Glomerular visceral epithelial cell (primary cell): Measurements from ENCODE around the gene IL1RAP.
"Not testable (repeated sequence)": the region's sequence is repeated elsewhere in the genome, so short reads cannot be mapped to it uniquely, and the experiment has no call there.

ENCODE experiments used
- DNase-seq: peaks from one replicate; pipeline ENCODE4 v3.0.0-alpha.2; 2016; ENCODE audit errors: extremely low spot score

The IL1RAP gene

DNA sequence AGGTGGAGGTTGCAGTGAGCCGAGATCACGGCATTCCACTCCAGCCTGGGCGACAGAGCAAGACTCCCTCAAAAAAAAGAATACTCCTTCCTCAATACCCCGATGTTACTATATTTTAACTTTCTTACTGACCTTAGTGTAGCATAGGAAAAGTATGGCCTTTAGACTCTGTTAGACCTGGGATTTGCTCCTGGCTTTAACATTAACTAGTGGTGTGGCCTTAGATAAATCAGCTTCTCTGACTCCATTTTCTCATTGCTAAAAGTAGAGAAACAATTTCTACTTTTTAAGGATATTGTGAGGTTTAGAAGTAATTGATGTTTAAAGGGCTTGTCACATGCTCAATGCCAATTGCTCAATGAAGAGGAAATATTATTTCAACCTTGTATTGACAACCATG, 7.6 kb upstream of the IL1RAP start:
- DNase-seq = no peak

DNA sequence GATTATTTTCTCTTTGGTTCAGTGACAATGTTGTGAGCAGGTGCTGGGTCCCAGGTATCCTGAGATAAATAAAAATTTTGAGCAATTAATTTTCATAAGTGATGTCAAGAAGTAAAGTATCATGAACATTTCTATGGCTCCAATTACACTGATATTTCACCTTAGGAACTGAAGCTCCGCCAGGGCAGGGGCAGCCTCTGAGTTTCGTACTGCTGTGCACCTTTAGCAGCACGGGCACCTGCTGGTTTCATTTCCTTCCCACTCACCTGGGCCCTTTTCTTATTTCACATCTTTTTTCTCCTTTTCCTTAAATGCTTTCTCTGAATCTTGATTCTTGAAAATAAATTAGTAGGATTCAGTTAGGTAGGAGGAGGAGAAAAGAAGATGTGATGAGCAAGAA, 1.2 kb upstream of the IL1RAP start:
- DNase-seq = no peak

DNA sequence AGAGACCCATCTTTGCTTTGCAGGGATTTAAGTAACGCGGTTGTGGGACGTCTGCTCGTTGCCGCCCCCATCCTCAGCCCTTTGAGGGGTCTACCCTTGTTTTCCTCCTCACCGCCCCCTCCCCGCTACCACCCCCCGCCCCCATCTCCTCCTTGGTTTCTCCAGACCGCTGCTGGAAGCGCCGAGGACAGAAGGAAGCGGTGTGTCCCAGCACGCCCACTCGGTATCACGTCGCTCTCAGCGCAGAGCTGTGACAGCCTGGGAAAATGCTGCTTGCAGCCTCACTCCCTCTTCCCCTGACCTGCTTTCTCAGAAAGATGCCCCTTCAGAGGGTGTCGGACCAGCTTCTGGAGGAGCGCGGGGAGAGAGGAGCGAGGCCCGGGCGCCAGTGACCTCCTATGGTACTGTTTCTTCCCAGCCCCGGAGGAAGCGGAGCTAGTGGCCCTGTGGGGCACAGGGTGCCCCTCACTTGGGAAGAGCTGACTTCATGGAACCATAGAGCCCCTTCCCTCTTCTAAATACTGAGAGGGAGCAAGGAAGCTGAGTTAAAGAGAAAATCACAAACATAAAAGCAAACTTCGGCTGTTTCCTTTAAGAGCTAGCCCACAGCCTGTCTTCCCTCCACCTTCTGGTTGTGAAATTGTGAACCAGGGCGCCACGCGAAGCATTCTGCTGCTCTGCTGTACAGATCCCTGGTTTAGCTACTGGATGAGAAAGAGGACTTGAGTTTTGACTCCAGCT, 698 bp downstream of the IL1RAP start:
- peak; percentile 32 for DNase-seq

DNA sequence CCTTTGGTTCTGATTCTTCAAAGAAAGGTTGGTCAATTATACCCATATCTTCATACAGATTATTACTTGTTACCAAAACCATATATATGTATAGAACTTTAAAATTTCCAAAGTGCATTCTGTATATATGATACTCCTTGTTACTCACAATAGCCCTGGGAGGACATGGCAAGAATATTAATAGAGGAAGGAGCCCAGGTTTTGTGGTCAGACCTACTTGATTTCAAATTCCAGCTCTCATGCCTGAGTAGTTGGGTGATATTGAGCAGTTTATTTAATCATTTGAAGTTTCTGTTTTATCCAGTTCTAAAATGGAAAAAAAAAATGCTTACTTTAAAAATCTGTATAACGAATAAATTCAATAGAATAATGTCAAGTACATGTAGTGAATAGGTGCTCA, 2.5 kb downstream of the IL1RAP start:
- peak; percentile 27 for DNase-seq

DNA sequence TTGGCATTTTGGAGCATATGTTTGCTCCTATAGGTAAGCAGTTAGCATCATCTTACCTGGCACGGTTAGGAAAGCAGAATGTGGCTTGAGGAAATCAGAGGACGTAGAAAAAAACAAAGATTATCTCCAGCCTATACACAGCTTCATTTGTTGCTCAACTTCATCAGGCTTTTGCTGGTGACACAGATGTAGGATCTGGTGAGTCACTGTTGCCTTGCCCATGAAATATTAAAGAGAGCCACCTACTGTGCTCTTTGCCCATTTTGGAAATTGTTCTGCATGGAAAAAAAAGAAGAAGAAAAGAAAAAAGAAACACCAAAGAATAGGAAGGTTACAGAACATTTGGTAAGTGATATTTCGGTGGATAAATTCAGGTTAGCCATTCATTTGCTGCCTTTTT, 3.8 kb downstream of the IL1RAP start:
- DNase-seq = peak; percentile 9

DNA sequence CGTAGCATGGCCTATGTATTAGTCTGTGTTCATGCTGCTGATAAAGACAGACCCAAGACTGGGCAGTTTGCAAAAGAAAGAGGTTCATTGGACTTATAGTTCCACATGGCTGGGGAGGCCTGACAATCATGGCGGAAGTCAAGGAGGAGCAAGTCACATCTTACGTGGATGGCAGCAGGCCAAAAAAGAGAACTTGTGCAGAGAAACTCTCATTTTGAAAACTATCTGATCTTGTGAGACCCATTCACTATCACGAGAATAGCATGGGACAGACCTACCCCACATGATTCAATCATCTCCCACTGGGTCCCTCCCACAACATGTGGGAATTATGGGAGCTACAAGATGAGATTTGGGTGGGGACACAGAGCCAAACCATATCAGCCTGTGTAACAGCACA, 4.6 kb downstream of the IL1RAP start:
- not testable (repeated sequence) for DNase-seq

DNA sequence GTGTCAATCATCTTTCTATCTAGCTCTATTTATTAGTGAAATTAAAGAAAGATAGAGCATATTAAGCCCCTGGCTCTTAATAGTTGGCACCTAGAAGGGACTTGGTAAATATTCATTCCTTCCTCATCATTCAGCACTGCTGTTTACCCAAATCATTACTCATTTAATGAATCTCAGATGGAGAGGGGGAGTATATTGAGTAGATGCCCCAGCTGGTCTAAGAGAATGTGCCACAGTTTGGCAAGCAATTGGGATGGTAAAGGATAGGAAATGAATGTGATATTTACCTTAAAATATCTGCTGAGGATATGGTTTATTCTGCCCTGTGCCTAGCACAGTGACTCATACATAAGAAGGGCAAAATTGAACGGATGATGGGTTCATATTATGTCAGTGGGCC, 6.0 kb downstream of the IL1RAP start:
- DNase-seq = no peak

DNA sequence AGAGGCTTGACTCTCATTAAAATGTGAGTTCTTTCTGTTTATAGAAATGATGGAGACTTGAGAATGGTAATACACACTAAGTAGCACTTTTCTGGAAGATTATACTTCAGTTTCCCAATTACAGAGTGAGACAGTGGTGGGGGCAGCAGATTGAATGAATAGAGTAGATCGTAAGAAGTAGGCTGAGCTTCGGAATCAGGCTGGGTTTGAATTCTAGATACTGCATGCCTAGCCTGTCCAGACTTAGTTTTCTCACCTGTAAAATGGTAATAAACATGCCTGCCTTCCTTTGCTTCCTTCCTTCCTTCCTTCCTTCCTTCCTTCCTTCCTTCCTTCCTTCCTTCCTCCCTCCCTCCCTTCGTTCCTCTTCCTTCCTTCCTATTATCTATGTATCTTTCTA, 8.1 kb downstream of the IL1RAP start:
- DNase-seq = no peak

DNA sequence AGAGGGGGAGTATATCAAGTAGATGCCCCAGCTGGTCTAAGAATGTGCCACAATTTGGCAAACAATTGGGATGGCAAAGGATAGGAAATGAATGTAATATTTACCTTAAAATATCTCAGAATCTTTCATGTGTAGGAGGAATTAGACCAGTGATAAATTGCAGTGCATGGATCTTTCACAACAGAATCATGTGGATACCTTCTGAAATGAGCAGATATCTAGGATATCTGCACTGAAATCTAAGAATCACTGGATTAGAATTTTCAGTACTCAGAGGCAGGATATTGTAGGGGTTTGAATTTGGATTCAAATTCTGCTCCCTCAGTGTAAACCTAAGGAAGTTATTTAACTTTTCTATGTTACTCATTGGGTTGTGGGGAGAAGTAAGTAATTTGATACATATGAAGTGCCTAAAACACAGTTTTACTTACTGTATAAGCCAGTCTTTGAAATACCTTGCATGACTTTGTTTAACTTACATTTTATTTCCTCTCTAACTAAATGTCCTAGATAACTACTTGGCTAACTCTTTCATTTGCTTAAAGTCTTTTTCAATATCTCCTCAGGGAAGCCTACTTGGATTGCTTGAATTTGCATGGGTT, 8.8 kb downstream of the IL1RAP start:
- DNase-seq = no peak

DNA sequence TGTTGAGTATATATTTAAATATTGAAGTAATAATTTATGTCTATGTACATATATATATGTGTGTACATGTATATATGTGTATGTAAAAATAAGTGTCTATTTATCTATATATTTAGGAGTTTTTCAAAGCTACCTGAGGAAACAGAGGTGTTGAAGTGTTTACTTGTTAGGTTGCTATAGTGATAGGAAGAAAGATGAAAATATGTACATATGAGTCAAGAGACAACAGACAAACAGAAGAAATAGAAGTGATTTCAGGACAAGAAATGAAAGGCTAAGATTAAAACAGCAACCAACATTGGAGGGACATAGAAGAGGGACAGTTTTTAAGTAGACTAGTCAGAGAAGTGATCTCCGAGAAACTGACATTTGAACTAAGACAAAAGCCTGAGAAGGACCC, 11.1 kb downstream of the IL1RAP start:
- no peak for DNase-seq

DNA sequence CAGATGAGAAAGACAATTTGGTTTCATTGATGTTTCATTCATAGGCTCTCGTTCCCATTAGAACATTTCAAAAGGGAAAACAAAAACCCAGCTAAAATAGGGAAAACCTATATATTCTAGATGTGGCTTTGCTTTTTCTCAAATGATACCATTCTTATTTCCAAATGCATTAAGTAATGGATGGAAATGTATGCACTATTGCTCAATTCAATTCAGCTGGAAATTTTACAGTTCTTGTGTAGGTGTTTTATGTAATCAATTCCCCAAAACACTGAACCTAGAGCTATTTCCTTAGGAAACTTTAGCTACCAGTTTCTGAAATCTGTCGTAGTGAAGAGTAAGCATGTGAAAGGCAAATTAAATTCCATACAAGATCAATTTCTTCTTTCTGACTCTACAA, 11.7 kb downstream of the IL1RAP start:
- DNase-seq = no peak

DNA sequence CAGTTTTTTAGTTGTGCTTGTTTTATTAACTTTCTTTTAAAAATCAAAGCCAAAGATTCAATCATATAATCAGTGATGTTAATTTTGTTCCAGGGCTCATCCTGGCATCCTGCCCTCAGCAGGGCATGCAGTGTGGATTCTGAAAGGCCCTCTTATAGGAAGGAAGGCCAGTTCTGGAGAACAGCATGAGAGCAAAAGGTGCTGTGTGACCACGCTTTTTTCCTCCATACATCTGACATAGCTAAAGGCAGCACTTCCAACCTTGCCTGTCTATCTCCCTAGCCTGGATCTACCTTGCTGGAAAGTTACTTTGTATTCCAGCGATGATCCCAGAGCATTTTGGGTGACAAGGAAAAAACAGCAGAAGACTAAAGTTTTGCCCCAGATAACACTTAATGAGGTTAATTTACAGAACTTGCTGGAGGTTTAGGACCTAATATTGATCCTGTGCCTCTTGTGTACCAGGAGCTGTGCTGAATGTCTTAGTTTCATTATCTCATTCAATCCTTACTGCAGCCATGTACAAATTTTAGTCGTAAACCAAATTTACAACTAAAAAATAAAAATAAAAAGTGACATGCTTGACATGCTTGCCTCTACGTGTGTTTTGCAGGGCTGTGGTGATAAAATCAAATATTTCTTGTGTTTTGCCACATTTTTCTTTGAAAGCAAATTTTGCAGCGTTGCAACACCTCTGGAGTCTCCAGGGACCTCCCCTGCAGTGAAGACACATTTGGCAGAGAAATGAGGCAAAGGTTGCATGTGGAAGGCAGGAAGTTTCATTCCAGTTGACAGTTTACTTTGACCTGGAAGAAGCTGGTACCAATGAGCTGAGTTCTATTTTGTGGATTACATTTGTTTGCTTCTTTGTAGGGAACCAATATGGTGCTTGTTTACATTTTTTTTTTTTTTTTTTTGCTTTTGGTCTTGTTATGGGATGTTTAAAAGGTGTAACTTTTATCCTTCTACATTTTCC, 13.2 kb downstream of the IL1RAP start:
- no peak for DNase-seq

DNA sequence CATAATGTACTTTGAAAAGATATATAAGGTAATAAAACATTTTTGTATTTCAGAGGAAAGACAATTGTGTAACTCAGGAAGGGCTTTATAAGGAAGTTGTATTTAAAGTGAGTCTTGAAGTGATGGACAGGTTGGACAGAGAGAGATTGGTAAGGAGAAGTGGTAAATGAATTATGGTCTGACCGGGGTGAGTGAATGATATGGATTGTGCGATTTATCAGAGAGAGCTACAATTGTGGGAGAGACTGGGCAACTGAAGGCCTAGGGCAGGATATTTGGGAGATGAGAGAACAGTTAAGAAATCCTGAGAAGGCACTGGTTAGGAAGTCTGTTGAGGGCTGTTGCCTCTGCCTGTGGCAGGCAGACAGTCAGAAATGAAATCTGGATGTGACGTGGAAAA, 14.8 kb downstream of the IL1RAP start:
- no peak for DNase-seq

DNA sequence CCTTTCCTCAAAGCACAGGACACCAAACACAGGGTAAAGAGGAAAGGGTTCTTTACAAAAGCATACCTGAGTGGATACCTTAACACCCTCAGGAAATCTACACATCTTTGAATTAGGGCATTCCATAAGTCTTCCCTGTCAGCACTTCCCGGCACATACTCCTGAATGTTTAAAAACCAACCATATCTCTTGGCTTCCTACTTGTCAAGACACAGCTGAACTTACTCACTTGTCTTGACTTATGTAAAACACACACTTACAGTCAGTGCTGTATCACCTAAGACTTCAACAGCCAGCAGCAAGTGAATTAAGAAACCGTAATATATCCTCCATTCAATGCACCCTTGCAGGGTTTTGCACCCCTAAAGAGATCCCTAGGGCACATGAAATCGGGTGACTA, 17.5 kb downstream of the IL1RAP start:
- DNase-seq = no peak

DNA sequence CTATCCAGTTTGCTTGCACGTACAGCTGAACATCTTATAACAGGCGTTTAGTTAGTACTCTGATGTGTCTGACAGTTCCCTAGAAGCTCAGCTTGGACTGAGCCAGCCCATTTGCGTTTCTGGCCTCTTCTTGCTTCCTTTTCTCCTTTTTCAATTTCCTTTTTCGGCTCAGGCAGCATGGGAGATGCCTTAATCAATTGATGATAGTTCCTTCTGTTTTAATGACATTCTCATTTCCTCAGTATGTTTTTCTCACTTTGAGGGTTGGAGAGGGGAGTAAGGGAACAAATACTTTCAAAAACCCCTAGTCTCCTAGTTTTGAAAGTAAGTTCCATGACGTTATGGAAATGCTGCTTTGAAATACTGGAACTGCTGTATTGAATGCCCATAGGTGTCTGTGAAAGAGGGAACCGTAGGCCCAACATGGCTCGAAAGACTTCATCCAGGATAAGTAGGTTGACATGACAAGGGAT, 18.9 kb downstream of the IL1RAP start:
- no peak for DNase-seq

DNA sequence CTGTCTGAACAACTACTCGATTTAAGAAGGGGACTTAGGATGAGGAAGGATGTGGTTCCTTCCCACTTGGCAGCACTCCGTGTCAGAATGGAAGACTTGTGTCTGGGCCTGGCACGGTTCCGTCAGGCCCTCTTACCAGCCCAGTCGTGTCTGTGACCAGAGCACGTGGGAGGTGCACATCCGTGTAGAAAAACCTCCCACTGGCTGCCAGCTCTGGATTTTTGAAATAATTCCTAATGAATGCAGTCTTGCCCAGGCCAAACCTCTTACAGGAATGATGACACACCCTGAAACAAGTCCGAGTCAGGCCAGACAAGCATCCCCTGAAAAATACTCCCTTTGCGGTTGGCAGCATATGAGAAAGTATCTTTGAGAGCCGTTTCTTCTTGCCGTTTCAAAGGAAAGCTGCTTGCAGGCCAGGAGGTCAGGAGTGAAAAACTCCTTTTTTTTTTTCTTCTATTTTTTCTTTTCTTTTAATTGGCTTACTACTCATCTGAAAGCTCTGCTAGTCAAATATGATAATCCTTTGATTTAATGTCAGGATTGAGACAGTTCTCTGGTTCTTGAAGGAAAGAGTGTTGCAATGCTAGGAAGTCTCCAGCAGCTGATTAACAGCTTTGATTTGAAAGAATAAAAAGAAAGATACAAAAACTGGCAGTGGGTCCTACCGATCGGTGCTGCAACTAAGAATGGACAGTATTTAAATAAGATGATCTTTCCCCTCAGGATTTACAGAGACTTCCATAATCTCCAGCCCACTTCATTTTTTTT, 19.8 kb downstream of the IL1RAP start:
- DNase-seq = peak; percentile 31

DNA sequence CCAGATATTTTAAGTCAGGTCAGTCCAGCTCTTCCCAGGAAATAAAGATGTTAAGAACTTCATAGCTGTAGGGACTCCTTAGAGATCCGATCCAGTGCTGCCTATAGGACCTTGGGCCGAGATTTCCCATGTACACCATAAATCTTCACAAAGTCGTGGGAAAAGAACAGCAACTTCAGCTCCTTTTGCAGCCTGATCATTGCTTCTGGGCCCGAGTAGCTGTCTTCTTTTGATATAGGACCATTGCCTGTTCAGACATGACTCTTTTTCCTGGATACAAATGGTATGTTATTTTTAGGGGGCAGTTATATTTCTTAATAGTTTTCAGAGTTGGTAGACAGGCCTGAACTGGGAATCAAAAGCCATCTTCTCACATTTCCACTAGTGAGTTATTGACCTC, 20.5 kb downstream of the IL1RAP start:
- no peak for DNase-seq

DNA sequence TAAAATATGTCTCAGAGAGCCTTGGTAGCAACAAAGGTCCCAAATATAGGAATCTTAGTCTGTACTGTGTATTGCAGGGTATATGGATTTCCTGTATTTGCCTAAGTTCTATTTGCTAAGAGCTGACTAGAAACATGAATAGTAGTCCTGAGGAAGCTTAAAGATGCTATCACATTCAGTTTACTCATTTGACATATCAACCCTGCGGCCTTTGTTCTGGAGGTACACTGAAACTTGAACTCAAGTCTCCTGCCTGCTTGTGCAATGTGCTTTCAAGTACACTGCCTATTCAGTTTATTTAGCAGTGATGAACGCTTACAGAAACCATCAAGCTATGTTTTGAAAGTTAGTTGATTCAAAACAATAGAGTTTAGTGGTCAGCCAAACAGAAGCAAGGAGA, 21.1 kb downstream of the IL1RAP start:
- no peak for DNase-seq

DNA sequence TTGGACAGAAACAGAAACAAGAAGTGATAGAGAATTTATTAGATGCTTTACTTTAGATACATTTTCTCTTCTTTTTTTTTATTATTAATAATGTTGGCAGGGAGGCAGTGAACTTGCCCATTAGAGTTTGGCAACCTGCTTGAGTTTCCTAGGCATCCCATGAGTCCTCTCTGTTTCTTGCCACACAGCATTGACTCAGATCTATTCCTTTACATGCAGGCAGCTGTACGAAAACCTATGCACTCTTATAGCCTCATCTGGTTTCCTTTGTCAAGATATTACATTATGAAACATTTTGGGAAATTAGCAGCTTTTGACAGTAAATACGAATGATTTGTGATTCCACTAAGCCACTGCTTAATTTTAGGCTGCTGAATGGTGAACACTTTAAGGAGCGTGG, 23.3 kb downstream of the IL1RAP start:
- DNase-seq = no peak

DNA sequence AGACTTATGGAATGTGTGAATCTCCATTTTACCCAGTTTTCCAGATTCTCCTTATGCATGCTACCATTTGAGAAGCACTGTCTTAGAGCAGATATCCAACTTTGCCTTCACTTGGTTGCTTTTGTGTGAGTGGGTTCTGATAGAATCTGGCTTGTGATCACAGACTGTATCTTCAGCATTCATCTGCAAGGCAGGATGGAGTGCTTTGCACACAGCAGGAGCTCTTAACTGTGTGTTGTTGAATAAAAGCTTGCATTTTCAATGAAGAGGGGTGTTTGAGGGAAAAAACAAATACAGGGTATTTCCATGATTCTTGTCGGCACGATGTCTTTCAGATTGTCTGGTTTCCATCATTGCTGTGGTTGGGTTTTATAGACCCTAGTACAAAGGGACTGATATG, 24.4 kb downstream of the IL1RAP start:
- no peak for DNase-seq

DNA sequence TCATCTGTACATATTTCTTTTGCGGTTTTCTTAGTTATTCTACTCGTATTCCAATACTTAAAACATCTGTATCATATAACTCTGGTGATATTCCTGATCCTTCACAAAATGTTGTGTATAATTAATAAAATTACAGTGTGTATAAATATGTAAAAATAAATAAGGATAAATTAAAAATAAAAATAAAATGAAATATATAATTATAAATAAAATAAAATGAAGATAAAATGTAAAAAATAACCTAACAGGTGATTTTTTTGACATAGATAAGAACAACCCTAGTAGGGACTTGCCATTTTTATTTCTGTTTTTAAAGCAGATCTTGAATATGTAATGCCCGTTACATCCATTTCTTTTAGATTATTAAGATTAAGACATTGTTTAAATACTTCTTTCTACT, 25.6 kb downstream of the IL1RAP start:
- no peak for DNase-seq

DNA sequence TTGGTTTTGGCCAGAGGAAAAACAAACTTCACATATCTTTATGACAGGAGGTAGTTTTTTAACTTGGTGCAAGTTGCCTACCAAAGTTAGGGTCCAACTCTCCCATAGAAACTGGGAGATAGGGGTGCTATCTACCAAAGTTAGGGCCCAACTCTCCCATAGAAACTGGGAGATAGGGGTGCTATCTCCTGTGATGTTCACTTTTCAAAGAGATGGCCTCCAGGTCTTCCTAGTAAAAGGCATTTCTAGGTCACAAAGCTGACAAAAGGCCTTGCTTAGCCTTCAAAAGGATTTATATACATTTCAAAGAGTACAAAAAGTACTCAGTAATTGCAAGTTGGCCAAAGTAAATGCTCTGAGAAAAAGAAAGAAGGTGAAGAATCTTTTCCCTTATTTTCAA, 27.1 kb downstream of the IL1RAP start:
- no peak for DNase-seq
